GM19099 (cell line): ENCODE data around the gene HSPA1B.

Experiments used
- POLR2A ChIP-seq: IDR thresholded peaks from 3 replicates; pipeline ENCODE4 v1.6.1; 2011; ENCODE audit warnings: low read depth; ENCODE audit not compliant: insufficient read length; ENCODE audit errors: extremely low read depth

Gene HSPA1B

DNA sequence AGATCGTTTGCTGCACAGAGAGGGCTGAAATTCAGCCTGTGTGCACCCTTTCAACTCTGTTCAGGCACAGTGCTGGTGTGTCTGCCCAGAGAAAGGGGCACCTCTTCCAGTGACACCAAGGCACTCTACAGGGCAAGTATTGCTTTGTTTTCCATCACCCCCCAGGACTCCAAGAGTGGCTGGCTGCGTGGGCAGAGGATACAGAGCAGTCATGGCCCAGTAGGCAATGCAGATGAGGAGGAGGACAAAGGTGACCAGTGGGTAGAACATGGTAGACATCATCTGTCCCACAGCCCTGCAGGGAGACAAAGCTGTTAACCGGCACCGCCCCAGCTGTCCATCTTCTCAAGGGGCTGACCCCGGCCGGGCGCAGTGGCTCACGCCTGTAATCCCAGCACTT lies 41.8 kb downstream of the HSPA1B start:
- no peak for TF ChIP-seq POLR2A

DNA sequence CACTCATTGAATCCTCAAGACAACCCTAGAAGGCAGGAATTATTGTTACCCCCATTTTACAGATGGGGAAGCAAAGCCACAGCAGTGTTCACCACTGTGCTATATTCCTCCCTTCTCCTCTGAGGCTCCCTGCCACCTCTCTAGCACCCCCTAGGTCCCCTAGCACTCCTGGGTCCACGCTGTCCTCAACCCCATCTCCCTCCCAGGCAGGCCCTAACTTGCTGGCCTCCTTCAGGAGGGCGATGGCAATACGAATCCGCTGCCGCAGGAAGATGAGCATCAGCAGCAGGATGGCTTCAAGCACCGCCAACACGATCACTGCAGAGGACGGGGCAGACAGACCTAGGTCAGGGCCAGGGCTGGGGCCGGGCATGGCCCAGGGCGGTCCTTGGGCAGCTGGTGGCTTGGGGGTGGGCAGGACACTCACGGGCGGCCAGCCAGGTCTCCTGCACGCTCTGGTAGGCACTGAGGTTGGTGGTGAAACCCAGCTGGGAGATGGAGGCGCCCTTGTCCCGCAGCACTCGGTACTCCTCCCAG lies 42.9 kb downstream of the HSPA1B start:
- no peak for TF ChIP-seq POLR2A

DNA sequence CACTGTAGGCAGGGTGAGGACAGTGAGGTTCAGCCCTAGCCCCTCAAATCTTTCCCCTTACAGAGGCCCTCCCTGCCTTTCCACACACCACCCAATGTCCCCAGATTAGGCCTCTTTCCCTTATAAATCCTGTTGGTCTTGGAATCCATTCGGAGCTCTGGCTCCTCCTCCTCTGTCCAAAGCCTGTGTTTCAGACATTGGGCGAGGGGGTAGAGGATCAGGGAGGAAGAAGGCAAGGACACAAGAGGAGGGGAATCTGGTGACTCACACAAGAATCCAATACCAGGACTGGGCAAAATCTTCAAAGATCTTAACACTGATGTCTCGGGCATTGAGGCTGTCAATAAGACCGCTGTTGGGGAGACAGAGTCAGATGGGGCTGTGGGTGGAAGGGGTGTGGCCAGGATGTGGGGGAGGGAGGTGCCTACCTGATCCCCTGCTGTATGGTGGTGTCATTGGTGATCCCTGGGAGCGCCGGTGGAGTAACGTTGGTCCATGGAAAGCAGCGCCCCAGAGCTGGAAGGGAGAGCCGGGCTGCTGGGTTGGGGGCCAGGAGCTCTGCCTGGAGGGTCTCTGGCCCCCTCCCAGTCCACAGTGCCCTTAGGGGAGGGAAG lies 43.6 kb downstream of the HSPA1B start:
- TF ChIP-seq POLR2A: no peak

DNA sequence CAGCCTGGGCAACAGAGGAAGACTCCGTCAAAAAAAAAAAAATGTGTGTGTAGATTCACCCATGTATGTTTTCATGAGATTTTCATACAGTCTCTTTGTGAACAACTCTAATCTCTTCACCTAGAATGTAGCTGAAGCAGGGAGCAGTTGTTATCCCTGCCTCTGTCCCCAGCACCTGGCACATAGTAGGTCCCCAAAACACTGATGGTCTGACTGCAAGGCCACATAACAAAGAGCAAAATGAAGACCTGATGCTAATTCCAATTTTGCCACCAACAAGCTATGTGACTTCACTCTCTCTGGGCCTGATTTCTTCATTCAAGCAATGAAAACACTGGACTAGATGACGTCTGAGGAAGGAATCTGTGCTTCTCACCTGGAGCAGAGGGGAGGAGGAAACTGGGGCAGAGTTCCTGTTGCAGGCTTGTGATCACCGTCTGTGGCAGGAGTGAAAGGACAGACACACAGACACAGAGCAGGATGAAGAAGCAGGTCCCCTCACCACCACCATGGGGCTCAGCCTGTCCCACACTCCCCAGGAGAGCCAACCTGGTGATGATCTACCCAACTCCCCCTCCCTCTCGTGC lies 46.6 kb downstream of the HSPA1B start:
- TF ChIP-seq POLR2A: no peak

DNA sequence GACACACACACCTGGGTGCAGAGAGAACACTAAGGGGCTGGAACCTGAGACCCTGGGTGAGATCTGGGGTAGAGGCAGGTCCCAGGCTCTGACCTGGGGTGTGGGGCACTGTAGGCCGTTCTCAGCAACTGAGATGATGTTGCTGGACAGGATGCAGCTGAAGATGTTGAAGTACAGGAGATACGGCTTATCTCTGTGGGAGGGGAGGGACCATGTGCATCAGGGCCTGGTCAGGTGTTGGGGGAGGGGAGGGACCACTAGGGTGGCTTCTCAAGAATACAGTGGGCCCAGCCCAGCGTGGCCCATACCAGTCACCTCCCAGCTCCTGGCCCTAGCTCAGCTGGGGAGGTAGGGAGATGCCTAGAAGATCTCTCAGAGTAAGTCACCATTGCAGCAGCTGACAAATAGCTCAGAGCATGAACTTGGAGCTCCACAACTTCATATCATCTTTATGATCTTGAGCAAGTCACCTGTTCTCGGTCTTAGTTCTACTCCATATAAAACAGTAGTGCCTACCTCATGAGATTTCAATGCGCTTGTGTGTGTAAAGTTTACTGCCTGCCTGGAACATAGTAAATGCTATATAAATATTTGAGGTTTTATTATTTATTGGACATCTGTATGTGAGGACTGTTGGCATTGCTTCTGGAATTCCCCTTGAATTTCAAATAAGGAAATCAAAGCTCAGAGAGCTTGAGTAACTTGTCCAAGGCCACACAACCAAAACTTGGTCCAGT lies 47.5 kb downstream of the HSPA1B start:
- no peak for TF ChIP-seq POLR2A

DNA sequence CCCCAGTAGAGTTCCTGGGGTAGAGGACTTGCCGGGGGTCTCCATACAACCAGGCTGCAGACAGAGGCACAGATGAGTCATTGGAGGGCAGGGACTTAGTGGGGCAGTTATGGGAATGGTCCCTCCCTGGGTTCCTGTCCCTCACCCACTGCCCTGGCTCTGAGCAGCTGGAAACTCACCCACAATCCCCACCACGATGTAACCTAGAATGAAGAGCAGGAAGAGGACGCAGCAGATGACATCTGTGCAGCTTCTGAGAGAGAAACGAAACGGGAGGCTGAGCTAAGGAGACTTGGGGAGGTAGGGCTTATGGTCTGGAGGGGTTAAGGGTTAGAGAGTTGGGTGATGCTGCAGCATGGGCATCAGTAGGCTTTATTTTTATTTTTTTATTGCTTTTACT lies 48.3 kb downstream of the HSPA1B start:
- no peak for TF ChIP-seq POLR2A

DNA sequence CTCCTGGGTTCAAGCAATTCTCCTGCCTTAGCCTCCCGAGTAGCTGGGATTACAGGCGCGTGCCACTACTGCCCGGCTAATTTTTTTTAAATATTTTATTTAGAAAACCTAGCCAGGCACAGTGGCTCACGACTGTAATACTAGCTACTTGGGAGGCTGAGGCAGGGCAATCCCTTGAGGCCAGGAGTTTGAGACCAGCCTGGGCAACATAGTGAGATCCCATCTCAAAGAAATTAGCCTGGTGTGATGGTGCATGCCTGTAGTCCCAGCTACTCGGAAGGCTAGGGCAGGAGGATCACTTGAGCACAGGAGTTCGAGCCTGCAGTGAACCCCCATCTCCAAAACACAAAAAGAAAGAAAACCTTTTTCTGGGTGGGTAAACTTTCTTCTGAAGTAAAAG lies 48.8 kb downstream of the HSPA1B start:
- no peak for TF ChIP-seq POLR2A

DNA sequence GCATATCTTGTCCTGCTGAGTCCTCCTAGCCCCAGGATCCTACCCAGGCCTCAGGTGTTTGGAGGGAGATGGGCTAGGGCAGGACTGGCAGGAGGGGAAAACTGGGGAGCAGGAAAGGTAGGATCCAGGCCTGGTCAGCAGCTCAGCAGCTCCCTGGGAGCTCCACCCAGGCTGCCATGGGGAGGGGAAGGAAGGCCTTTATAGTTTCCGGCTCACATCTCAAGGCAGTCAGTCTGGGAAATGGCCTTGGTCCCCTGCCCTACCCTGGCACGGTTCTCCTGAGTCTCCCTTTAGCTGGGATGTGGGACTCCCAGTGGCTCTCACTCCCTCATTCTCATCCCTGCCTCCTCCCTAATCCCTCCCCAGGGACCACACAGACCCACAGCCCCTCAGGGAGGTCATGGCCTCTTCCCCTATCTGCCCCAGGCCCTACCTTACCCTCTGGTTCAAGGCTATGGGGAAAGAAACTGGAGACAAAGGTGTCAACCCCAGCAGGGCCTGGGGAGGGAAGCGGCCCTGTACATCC lies 49.6 kb downstream of the HSPA1B start:
- TF ChIP-seq POLR2A: no peak

DNA sequence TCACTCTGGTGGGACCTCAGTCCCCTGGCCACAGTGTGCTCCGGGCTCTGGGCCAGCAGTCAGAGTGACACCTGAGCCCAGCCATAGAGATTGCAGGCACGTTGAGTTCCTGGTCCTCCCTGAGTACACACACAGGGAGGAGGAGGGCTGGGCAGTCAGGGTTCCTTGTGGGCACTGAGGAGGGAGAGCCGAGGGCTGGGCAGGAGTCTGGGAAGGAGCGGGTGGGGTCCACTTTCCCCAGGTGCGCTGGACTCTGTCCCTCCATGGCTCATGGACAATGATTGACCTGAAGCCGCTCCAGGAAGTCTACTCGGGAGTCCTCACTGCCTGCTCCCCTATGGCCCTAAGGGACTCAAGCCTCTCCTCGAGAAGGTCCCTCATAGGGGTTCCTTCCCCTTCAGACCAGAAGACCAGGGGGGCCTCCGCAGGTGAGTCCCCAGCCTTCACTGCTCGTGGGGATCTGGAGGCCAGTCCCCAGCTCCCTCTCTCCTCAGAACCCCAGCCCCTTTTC lies 50.2 kb downstream of the HSPA1B start:
- no peak for TF ChIP-seq POLR2A

DNA sequence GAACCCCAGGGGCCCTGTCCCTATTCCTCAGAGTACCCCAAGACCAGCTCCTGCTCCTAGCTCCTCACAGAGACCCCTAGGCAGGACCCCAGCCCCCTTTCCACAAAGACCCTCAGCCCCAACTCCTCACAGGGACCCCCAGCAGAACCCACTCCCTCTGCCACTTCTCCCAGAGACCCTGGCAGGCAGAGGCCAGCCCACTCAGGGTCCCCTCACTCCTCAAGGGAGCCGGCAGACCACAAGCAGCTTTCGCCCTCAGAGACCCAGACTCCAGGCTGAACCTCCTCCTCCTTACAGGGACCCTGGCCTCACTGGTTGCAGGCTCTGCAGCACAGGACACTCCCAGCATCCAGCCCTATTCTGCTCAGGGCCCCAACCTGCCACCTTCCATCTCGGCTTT lies 50.7 kb downstream of the HSPA1B start:
- no peak for TF ChIP-seq POLR2A

DNA sequence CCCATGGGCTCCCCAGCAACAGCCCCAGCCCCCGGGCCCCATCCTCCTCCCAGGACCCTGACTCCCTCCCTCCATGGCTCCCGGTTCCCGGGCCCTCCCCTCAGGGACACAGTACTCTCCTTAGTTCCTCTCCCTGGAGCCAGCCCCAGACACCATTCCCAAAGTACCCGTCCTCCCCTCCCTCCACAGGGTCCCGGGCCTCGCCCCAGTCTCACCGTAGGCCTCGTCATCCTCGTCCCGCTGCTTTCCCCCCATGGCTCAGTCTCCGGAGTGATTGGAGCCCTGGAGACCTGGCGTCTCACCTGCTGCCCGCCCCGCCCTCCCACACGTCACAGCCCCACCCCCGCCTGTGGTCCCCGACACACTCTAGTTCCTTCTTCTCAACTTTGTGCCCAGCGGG lies 51.2 kb downstream of the HSPA1B start, which contains the start of gene SLC44A4:
TSS of gene SLC44A4 (minus strand) at position 272 of the 400 bp plus-strand sequence. CDS start at position 255, 17 bp downstream.
- TF ChIP-seq POLR2A: no peak

DNA sequence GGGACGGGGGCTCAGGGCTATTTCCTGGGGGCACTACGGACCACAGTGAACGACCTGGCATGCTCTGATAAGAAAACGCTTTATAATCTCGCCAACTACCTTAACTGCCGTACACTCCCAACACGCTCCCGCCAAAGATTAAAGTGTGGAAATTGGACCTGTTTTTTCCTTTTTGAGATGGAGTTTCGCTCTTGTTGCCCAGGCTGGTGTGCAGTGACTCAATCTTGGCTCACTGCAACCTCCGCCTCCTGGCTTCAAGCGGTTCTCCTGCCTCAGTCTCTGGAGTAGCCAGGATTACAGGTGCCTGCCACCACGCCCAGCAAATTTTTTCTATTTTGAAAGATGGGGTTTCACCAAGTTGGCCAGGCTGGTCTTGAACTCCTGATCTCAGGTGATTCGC lies 51.6 kb downstream of the HSPA1B start:
- no peak for TF ChIP-seq POLR2A
